HUES64 (cell line): ENCODE results near the gene TTC33.
"Not testable (repeated sequence)": the region's sequence is repeated elsewhere in the genome, so short reads cannot be mapped to it uniquely, and the experiment has no call there.

Experiments
- H3K27ac ChIP-seq: 2 replicates; pipeline ENCODE4 v1.7.0; 2013; ENCODE audit warnings: low read depth, low read length, inconsistent platforms
- H3K27me3 ChIP-seq: 2 replicates; pipeline ENCODE4 v1.6.1; 2013; ENCODE audit warnings: mild to moderate bottlenecking, low read length; ENCODE audit not compliant: insufficient read depth
- H3K36me3 ChIP-seq: 2 replicates; pipeline ENCODE4 v1.6.1; 2013; ENCODE audit warnings: mild to moderate bottlenecking, low read length; ENCODE audit not compliant: insufficient read depth
- H3K4me1 ChIP-seq: 2 replicates; pipeline ENCODE4 v1.6.1; 2013; ENCODE audit warnings: mild to moderate bottlenecking, low read length, moderate library complexity; ENCODE audit not compliant: insufficient read depth
- H3K4me3 ChIP-seq: 2 replicates; pipeline ENCODE4 v1.5.1; 2013; ENCODE audit warnings: mild to moderate bottlenecking, low read length, moderate library complexity
- H3K9ac ChIP-seq: 2 replicates; pipeline ENCODE4 v1.6.1; 2013; ENCODE audit warnings: mild to moderate bottlenecking, low read depth, low read length
- H3K9me3 ChIP-seq: 2 replicates; pipeline ENCODE4 v1.6.1; 2013; ENCODE audit warnings: low read depth, low read length; ENCODE audit not compliant: insufficient read depth
- WGBS: fragments of 150-250, 120-280 bp; methylation state at CpG from one replicate; pipeline ENCODE4 v1.1.7; 2013; ENCODE audit warnings: missing lambda C conversion rate; 5-methylcytosine and 5-hydroxymethylcytosine counted together

Gene TTC33

DNA sequence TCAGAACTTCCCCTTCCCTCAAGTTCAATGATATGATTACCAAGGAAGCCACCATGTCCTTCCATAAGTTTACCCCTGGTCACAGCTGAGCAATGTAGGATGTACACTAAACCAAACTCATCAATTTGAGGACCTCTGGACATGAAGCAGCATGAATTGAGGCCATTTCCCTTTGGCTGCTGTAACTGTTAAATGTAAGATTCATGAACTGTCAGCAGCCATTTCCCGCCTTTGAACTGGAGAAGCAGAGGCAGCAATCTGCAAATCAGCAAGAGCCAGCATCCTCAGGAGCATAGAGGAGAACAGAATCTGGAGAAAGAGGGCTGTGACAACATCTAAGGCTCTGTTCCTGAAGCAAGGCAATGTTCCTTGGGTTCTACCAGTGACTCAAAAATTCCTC is 180.3 kb downstream of the TTC33 start:
- H3K27me3 ChIP-seq: no peaks in the 10 kb centered on the region
- no peak overlapping the region for H3K4me3 ChIP-seq
- H3K9me3 ChIP-seq: no peaks in the 10 kb centered on the region
- no peak overlapping the region for H3K27ac ChIP-seq
- H3K4me1 ChIP-seq: peaks cover 5% of the 10 kb centered on the region; the same call in 1 of the 2 replicates
- H3K9ac ChIP-seq: no peak overlapping the region
- WGBS: 95% methylated on average over 1 of the region's 1 CpG
- H3K36me3 ChIP-seq: no peaks in the 10 kb centered on the region

DNA sequence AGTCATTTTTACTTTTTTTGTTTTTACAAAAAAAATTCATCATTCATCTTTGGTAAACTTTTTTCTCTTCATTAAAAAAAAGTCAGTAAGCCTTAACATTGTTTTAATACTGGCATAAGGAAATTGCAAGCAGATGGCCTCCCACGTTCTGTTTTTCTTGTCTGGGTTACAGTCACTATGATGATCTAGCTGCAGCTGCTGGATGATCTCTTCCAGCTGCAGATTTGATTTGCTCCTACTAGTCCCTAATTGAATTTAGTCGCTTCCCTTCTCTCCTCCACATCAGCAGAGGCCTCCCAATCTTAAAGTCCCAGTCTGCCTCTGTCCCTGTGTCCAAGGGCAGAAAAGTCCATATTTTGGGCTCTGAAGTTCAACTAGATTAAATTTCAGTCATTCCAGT is 182.8 kb downstream of the TTC33 start:
- Histone ChIP-seq H3K27ac (no peak overlapping the region), H3K4me1 (peaks cover 4% of the 10 kb centered on the region; the same call in 1 of the 2 replicates), H3K4me3 (no peak overlapping the region), H3K36me3 (no peaks in the 10 kb centered on the region), H3K9ac (no peak overlapping the region), H3K27me3 (no peaks in the 10 kb centered on the region), H3K9me3 (no peaks in the 10 kb centered on the region)
- 95% methylated on average over 2 of the region's 2 CpGs for WGBS

- Histone ChIP-seq H3K9ac (no peak overlapping the region), H3K27ac (no peak overlapping the region), H3K4me1 (no peaks in the 10 kb centered on the region), H3K4me3 (no peak overlapping the region), H3K9me3 (no peaks in the 10 kb centered on the region), H3K27me3 (no peaks in the 10 kb centered on the region), H3K36me3 (no peaks in the 10 kb centered on the region)
- WGBS: 96% methylated on average over 6 of the region's 6 CpGs
Observed at GRCh38 chr5:40572391-40572790, 183.4 kb downstream of the TTC33 start.

GRCh38 chr5:40571729-40572128 is 184.0 kb downstream of the TTC33 start:
- Histone ChIP-seq H3K4me1 (no peaks in the 10 kb centered on the region), H3K27me3 (no peaks in the 10 kb centered on the region), H3K27ac (no peak overlapping the region), H3K9me3 (no peaks in the 10 kb centered on the region), H3K36me3 (no peaks in the 10 kb centered on the region), H3K9ac (no peak overlapping the region), H3K4me3 (no peak overlapping the region)
- WGBS: 96% methylated on average over 2 of the region's 2 CpGs

GRCh38 chr5:40570408-40571129 is 185.2 kb downstream of the TTC33 start:
- Histone ChIP-seq H3K9ac (no peak overlapping the region), H3K9me3 (no peaks in the 10 kb centered on the region), H3K36me3 (no peaks in the 10 kb centered on the region), H3K4me1 (no peaks in the 10 kb centered on the region), H3K4me3 (no peak overlapping the region), H3K27ac (no peak overlapping the region), H3K27me3 (no peaks in the 10 kb centered on the region)
- whole genome bisulfite sequencing: 90% methylated on average over 2 of the region's 2 CpGs

GRCh38 chr5:40569546-40570270 is 186.1 kb downstream of the TTC33 start:
- Histone ChIP-seq H3K4me1 (no peaks in the 10 kb centered on the region), H3K36me3 (no peaks in the 10 kb centered on the region), H3K27ac (no peak overlapping the region), H3K4me3 (no peak overlapping the region), H3K9ac (no peak overlapping the region), H3K9me3 (no peaks in the 10 kb centered on the region), H3K27me3 (no peaks in the 10 kb centered on the region)
- WGBS: 50% methylated on average over 2 of the region's 3 CpGs

GRCh38 chr5:40568548-40568947 is 187.2 kb downstream of the TTC33 start:
- WGBS: 86% methylated on average over 1 of the region's 1 CpG
- Histone ChIP-seq H3K4me3 (no peak overlapping the region), H3K9ac (no peak overlapping the region)

GRCh38 chr5:40563173-40563572 is 192.6 kb downstream of the TTC33 start:
- not testable (repeated sequence) for H3K9me3 ChIP-seq, H3K4me1 ChIP-seq, H3K4me3 ChIP-seq, H3K9ac ChIP-seq, H3K27me3 ChIP-seq, H3K27ac ChIP-seq, H3K36me3 ChIP-seq

More at GRCh38 chr5:40568548-40568947, 187.2 kb downstream of the TTC33 start:
- Histone ChIP-seq H3K27ac (no peak overlapping the region), H3K36me3 (no peaks in the 10 kb centered on the region), H3K9me3 (no peaks in the 10 kb centered on the region), H3K27me3 (no peaks in the 10 kb centered on the region), H3K4me1 (no peaks in the 10 kb centered on the region)

GRCh38 chr5:40560474-40561110 is 195.2 kb downstream of the TTC33 start:
- H3K4me1 ChIP-seq: no peaks in the 10 kb centered on the region
- H3K4me3 ChIP-seq: no peak overlapping the region
- 86% methylated on average over 4 of the region's 4 CpGs for WGBS
- H3K27me3 ChIP-seq: no peaks in the 10 kb centered on the region
- no peak overlapping the region for H3K27ac ChIP-seq
- H3K9me3 ChIP-seq: no peaks in the 10 kb centered on the region
- no peaks in the 10 kb centered on the region for H3K36me3 ChIP-seq
- no peak overlapping the region for H3K9ac ChIP-seq

DNA sequence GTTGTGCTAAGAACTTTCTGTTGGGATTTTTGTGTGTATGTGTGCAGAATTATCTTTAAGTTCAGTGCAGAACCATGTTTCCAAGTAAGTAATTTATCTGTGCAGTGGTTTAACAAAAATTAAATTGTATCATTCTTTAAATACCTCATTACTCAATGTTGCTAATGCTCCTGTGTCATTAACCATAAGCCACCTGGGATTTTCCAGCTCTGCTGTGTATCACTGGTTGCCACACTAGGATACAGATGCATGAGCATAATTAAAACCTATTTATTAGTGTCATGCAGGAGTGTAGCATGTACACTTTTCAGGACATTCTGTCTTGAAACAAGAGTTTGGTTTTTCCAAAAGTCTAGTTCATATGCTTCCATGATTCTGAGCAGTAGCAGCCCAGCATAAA is 196.5 kb downstream of the TTC33 start:
- Histone ChIP-seq H3K36me3 (no peaks in the 10 kb centered on the region), H3K9ac (no peak overlapping the region), H3K4me1 (peaks cover 2% of the 10 kb centered on the region; the same call in 1 of the 2 replicates), H3K9me3 (no peaks in the 10 kb centered on the region), H3K27me3 (no peaks in the 10 kb centered on the region), H3K27ac (no peak overlapping the region), H3K4me3 (no peak overlapping the region)

DNA sequence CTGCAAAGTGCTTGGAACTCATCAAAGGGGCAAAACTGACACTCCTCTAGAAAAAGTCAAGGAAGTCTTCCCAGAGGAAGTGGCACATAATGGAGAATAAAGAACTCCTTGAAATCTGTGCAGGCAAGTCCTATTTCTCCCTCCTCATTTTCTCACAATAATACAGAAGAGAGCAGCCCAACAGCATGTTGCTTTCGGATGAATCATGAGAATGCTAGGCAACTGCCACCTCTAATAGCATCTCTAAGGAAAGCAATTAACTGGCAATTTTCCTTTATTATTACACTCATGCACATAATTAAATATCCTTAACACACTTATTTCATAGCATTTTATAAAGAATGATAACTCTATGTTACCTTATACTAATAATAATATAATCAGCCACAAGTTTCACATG is 198.3 kb downstream of the TTC33 start:
- Histone ChIP-seq H3K9ac (no peak overlapping the region), H3K9me3 (no peaks in the 10 kb centered on the region), H3K4me1 (peaks cover 5% of the 10 kb centered on the region; the same call in 1 of the 2 replicates), H3K36me3 (no peaks in the 10 kb centered on the region), H3K27me3 (no peaks in the 10 kb centered on the region), H3K27ac (no peak overlapping the region), H3K4me3 (no peak overlapping the region)
- WGBS: 90% methylated on average over 1 of the region's 1 CpG
